Duodenal mucosa (tissue), 2 donors: ENCODE data around the gene AUNIP.

Source experiments
- H3K27ac ChIP-seq: one replicate; pipeline ENCODE4 v1.7.0; 2013; ENCODE audit warnings: low read depth, low read length
- H3K27me3 ChIP-seq, 2 donors: one replicate each; pipeline ENCODE4 v1.7.0; 2013; ENCODE audit warnings: low read length in 2 of 2, control low read depth in 1 of 2; ENCODE audit not compliant: insufficient read depth in 2 of 2, control insufficient read depth in 1 of 2
- H3K36me3 ChIP-seq, 2 donors: one replicate each; pipeline ENCODE4 v1.7.0; 2013; ENCODE audit warnings: low read length in 2 of 2, control low read depth in 1 of 2; ENCODE audit not compliant: insufficient read depth in 2 of 2, control insufficient read depth in 1 of 2
- H3K4me1 ChIP-seq, 2 donors: one replicate each; pipeline ENCODE4 v1.7.0; 2013; ENCODE audit warnings: low read length in 2 of 2, control low read depth in 1 of 2; ENCODE audit not compliant: insufficient read depth in 2 of 2, control insufficient read depth in 1 of 2
- H3K4me3 ChIP-seq, 2 donors: one replicate each; pipeline ENCODE4 v1.7.0; 2013; ENCODE audit warnings: low read length in 2 of 2, low read depth in 1 of 2
- H3K9ac ChIP-seq, 2 donors: one replicate each; pipeline ENCODE4 v1.7.0; 2013; ENCODE audit warnings: low read length in 2 of 2, low read depth in 1 of 2
- H3K9me3 ChIP-seq, 2 donors: one replicate each; pipeline ENCODE4 v1.7.0; 2013; ENCODE audit warnings: low read length in 2 of 2, control low read depth in 1 of 2; ENCODE audit not compliant: control insufficient read depth in 1 of 2

The AUNIP gene

DNA sequence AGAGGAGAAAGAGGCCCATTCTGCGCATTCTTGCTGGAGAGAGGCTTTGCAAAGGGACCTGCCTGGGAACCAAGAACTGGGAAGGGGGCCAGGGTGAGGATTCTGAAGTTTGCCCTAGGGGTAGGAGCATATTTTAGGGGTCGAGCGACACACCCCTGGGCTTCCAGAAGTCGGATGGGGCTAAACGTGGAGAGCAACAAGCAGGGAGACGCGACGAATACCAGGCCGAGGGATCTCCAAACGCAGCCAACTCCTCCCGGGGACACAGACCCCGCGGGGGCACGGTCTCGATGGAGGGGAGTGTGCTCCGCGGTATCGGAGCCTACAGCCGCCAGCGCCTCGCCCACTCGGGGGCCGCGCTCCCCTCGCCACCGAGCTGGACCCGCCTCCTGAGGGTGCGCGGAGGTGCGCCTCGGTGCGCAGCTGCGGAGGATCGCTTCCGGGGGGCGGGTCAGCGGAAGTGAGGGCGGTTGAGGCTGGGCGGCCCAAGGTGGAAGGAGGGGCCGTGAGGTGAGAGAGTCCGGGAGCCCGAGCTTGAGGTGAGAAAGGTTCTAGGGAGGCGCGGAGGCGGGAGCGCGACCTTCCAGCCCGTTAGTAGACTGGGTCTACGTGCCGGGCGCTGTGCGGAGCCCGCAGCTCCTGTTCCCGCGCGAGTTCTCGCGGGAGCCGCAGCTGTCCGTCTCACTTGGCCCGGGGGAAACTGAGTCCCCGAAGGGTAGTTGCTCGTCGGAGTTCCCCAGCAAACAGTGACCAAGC, 39.6 kb downstream of the AUNIP start, which contains the start of gene MTFR1L:
Gene MTFR1L (plus strand): TSS at position 464 of the 756 bp plus-strand sequence. CDS start 3,151 bp downstream, outside the sequence.
- peaks cover under 1 to 16% of the 10 kb centered on the region in 2 donors for H3K36me3 ChIP-seq
- H3K9ac ChIP-seq = peak within 1 kb of the TSS; percentile 76 to 86
- peaks cover 33 to 38% of the 10 kb centered on the region in 2 donors for H3K4me1 ChIP-seq
- no peaks in the 10 kb centered on the region for H3K27me3 ChIP-seq
- peak within 1 kb of the TSS; percentile 88 for H3K27ac ChIP-seq
- no peaks in the 10 kb centered on the region for H3K9me3 ChIP-seq
- peak within 1 kb of the TSS; percentile 93 to 95 for H3K4me3 ChIP-seq

DNA sequence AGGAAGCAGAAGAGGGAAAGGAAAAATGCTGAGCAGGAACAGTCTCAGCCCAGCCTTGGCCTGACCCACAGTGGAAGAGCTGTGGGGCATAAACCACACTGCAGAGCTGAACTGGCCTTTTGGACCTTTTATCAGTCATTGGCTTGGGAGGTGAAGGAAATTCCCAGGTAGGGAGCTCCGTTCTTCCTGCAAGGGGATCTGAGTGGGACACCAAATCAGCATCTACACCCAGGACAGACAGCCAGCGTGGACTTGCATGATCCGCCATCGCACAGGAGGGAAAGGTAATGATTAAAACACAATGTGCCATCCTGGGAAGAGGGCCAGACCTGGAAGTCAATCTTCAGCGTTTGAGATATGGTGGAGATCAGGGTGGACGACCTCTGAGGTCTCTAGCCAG, 40.7 kb downstream of the AUNIP start:
- Histone ChIP-seq H3K9me3 (no peaks in the 10 kb centered on the region), H3K4me3 (peak overlapping the region; percentile 93 to 95), H3K27me3 (no peaks in the 10 kb centered on the region), H3K4me1 (peaks cover 33 to 38% of the 10 kb centered on the region in 2 donors), H3K27ac (peak overlapping the region; percentile 88), H3K9ac (peak overlapping the region; percentile 76 to 86), H3K36me3 (peaks cover 0 to 15% of the 10 kb centered on the region in 2 donors)

DNA sequence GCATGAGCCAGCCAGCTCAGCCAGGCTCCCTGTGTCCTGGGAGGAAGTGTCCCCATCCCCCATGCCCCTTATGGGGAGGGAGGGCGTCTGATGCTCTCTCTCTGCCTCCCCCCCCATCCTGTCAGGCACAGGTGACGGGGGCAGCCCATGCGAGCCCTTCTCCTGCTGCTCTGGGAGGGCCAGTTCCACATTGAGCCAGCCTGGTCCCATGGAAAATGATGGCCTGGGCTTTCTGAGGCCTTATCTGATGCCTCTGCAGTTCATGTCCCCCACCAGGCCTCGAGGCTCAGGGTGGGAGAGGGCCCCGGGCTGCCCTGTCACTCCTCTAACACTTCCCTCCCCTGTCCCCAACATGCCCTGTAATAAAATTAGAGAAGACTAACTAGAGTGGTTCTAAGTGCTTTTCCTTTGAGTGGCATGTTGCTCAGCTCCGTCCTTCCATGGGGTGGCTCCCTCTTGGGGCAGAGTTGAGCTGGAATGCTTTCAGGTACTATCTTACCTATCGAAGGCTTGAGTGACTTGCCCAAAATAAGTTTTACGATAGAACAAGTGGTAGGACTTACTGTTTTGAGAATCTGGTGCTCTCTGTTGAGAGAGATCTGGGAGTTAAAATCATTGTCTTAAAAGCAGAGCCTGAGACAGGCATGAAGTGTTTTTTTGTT, 41.3 kb downstream of the AUNIP start:
- no peaks in the 10 kb centered on the region for H3K27me3 ChIP-seq
- peak overlapping the region in 1 of 2 donors; percentile 93 for H3K4me3 ChIP-seq
- peaks cover 33 to 38% of the 10 kb centered on the region in 2 donors for H3K4me1 ChIP-seq
- H3K27ac ChIP-seq = peak overlapping the region; percentile 60
- peaks cover 0 to 15% of the 10 kb centered on the region in 2 donors for H3K36me3 ChIP-seq
- H3K9me3 ChIP-seq = no peaks in the 10 kb centered on the region
- peak overlapping the region; percentile 2 to 76 for H3K9ac ChIP-seq

DNA sequence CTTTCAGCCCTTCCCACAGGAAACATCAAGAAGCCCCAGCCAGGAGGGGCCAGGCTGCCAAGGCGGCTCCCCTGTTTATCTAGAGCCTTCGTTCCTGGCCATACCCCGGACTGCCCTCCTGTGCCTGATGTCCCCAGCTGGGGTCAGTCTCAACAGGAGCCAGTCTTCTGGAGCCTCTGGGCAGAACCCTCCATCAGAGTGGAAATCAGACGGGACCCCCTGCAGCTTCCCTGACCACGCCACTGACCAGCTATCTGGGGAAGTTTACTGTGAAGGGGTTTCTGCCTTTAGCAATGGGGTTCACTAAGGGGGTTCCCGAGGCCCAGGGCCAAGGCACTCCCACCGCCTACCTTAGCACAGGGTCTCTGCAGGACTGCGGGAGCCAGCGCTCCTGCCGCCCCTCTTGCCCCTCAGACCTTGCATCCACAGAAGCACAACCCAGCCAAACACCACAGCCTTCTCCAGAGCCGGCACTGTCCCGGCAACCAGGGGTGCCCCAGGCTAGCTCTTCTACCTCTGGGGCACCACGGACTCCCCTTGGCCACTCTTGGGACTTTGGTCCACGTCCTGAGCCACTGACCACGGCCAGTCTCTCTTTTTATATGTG, 43.0 kb downstream of the AUNIP start:
- Histone ChIP-seq H3K4me1 (peaks cover 25 to 29% of the 10 kb centered on the region in 2 donors), H3K4me3 (no peak overlapping the region), H3K36me3 (peaks cover 0 to 20% of the 10 kb centered on the region in 2 donors), H3K9me3 (no peaks in the 10 kb centered on the region), H3K27ac (no peak overlapping the region), H3K27me3 (no peaks in the 10 kb centered on the region), H3K9ac (no peak overlapping the region)

DNA sequence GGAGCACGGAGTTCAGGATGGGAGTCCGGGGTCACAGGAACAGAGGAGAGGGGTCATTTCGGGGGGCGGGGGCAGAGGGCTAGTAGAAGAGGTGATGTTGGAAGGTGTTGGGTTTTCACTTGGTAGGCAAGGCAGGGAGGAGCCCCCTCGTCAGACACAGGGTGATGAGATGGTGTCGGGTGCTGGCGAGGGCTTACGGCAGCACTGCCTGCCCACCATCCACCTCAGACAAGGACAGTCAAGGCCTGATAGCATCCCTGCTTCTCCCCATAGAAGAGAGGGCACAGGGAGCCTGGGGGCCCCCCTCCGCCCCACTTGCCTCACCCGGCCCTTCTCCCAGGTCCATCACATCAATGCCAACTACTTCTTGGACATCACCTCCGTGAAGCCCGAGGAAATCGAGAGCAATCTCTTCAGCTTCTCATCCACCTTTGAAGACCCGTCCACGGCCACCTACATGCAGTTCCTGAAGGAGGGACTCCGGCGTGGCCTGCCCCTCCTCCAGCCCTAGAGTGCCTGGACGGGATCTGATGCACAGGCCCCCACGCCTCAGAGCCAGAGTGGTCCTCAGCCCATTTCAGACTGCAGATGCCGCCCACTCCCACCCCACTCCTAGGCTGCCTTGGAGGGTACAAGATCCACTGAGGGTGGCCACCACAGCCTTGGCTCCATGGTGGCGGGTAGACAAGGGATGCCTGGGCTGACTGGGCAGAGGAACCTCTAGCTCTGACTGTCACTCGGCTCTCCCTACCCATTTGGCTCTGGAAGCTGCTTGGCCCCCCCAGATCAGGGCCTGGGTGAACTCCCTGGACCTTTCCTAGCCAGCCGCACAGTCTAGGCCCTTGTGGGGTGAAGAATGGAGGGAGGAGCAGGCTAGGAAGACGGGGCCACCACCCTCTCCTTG, 43.8 kb downstream of the AUNIP start:
- H3K4me3 ChIP-seq = no peak overlapping the region
- H3K36me3 ChIP-seq = peaks cover 0 to 21% of the 10 kb centered on the region in 2 donors
- no peaks in the 10 kb centered on the region for H3K9me3 ChIP-seq
- H3K4me1 ChIP-seq = peaks cover 20 to 29% of the 10 kb centered on the region in 2 donors
- no peak overlapping the region for H3K27ac ChIP-seq
- H3K27me3 ChIP-seq = no peaks in the 10 kb centered on the region
- no peak overlapping the region for H3K9ac ChIP-seq

DNA sequence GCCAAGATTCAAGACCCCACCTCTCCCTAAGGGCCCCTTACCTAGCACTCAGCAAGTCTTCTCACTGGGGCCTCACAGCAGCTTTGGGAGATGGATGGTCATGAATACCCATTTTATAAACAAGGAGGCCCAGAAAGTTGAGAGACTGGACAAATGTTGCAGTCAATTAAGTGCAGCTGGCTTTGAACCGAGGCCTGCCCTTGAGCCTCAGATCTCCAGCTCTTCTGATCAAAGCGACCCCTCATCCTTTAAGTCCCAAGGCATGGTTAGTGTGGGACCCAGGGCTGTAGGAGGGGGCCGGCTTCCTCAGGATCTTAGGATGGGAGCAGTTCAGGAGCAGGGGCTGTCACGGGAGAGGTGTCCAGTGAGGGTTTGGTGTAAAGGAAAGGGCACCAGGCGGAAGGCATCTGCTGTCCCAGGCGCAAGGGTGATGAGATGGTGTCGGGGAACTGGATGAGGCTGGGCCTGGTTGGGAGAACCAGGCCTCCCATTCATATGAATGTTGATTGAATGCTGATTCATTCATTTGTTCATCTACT, 44.6 kb downstream of the AUNIP start:
- H3K9ac ChIP-seq = no peak overlapping the region
- no peaks in the 10 kb centered on the region for H3K9me3 ChIP-seq
- H3K27ac ChIP-seq = no peak overlapping the region
- H3K4me3 ChIP-seq = no peak overlapping the region
- H3K27me3 ChIP-seq = no peaks in the 10 kb centered on the region
- H3K4me1 ChIP-seq = peaks cover 20 to 34% of the 10 kb centered on the region in 2 donors
- H3K36me3 ChIP-seq = peaks cover under 1 to 21% of the 10 kb centered on the region in 2 donors

DNA sequence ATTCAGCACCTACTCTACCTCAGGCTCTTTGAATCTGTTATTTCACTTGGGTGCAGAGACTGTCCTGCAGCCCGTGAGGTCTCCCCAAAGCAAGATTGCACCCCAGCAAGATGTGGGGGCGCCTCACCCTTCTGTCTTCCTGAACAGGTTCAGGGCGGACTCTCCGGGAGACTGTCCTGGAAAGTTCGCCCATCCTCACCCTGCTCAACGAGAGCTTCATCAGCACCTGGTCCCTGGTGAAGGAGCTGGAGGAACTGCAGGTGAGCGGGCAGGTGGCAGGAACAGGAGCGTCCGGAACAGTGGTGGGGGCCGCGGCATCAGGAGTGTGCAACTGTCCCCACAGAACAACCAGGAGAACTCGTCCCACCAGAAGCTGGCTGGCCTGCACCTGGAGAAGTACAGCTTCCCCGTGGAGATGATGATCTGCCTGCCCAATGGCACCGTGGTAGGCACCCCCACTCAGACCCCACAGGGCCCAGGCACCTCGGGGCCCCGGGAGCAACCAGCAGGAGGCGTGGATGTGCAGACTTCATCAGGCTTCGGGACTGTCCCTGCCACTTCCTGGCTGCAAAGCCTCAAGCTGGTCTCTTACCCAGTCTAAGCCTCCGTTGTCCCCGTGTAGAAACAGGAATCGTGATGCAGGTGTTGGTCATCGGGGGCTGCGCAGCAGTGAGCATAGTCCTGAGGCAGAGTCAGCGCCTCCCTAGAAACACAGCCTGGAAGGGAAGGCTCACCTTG, 45.4 kb downstream of the AUNIP start:
- Histone ChIP-seq H3K9me3 (no peaks in the 10 kb centered on the region), H3K27me3 (no peaks in the 10 kb centered on the region), H3K36me3 (peaks cover 7 to 21% of the 10 kb centered on the region in 2 donors), H3K4me3 (no peak overlapping the region), H3K27ac (no peak overlapping the region), H3K9ac (no peak overlapping the region), H3K4me1 (peaks cover 16 to 36% of the 10 kb centered on the region in 2 donors)

DNA sequence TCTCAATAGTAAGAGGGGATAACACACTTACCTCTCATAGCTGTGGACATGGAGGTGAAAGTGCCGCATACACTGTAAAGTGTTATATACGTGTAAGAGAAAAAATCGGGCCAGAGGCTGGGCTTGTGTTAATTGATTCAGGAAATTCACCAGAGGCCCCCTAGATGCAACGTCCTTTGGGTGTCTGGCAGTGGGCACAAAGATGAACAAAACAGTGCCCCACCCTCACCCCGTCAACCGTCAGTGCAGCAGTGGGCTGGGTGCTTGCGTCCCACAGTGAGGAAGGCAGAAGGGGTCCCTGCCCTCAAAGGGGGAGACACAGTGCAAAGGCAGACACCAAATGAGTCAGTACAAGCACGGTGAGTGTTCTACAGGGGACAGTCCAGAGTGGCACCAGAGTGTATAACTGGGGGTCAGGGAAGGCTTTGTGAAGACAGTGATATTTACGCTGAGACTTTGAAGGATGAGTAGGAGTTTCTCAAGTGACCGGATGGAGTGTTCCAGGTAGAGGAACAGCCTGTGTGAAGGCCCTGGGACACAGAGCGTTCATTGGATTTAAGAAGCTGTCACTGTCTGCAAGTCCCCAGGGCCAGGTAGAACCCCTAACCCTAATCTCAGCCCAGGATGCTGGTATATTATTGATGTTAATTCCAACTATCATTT, 46.1 kb downstream of the AUNIP start:
- H3K9ac ChIP-seq = no peak overlapping the region
- no peaks in the 10 kb centered on the region for H3K27me3 ChIP-seq
- H3K4me1 ChIP-seq = peaks cover 9 to 29% of the 10 kb centered on the region in 2 donors
- no peak overlapping the region for H3K4me3 ChIP-seq
- no peaks in the 10 kb centered on the region for H3K9me3 ChIP-seq
- no peak overlapping the region for H3K27ac ChIP-seq
- peaks cover 8 to 21% of the 10 kb centered on the region in 2 donors for H3K36me3 ChIP-seq
